ENCODE results near the gene TBC1D24. TPM values are rescaled to one million over a fixed set of nuclear protein-coding genes. Genes with fewer than 3 reads are reported as not detected.

Gene TBC1D24
- total RNA-seq, 2 experiments from 2014 or later, result 16.6 to 16.7 TPM

GRCh38 chr16:2519711-2520080, 44.8 kb downstream of the TBC1D24 start:
- Mint-ChIP-seq H3K27me3 (no peaks in the 10 kb centered on the region), H3K27ac (peak overlapping the region; percentile 83), H3K4me3 (peak overlapping the region; percentile 48), H3K4me1 (ENCODE audit: low read depth) (peaks cover 55% of the 10 kb centered on the region), H3K9me3 (no peaks in the 10 kb centered on the region), H3K36me3 (ENCODE audit: low read depth) (peaks cover 21% of the 10 kb centered on the region)
- TF ChIP-seq CTCF (IDR thresholded peaks at IDR 0.05), result no peak
- ATAC-seq, result no peak
- ChIA-PET CTCF (interaction anchor here (0.7 to 1.4 kb wide), 3 partner anchors 13 to 1792 kb away, joined by 3 to 4 read pairs (median 3); no protein-coding TSS in a partner anchor), POLR2A (interaction anchor here (0.8 to 6.2 kb wide), 7 partner anchors 9 to 366 kb away, joined by 3 to 67 read pairs (median 5); partner anchors contain the start of genes CEMP1, PDPK1 and TEDC2)
- no peak for DNase-seq
- intact Hi-C loops (cut with micrococcal nuclease), result no loop called here

GRCh38 chr16:2520097-2520783, 45.3 kb downstream of the TBC1D24 start, which contains the start of gene AMDHD2:
Gene AMDHD2 (plus strand): TSS chr16:2520371. CDS start chr16:2520459, 88 bp downstream.
- Mint-ChIP-seq H3K4me1 (ENCODE audit: low read depth) (peaks cover 49% of the 10 kb centered on the region), H3K27ac (peak within 1 kb of the TSS; percentile 92), H3K27me3 (no peaks in the 10 kb centered on the region), H3K9me3 (no peaks in the 10 kb centered on the region), H3K4me3 (peak within 1 kb of the TSS; percentile 83), H3K36me3 (ENCODE audit: low read depth) (peaks cover 20% of the 10 kb centered on the region)
- ATAC-seq (peak; percentile 71), DNase-seq (peak; percentile 94)
- intact Hi-C loops (cut with micrococcal nuclease), result no loop called here
- TF ChIP-seq CTCF (IDR thresholded peaks at IDR 0.05), result no peak
- ChIA-PET POLR2A (interaction anchor here (0.8 to 6.2 kb wide), 8 partner anchors 8 to 538 kb away, joined by 3 to 67 read pairs (median 4); partner anchors contain the start of genes CEMP1, PDPK1 and TEDC2), CTCF (interaction anchor here (0.7 to 1.4 kb wide), 4 partner anchors 13 to 1792 kb away, joined by 3 to 4 read pairs (median 4); partner anchors contain the start of gene CCNF)

GRCh38 chr16:2520784-2521531, 46.0 kb downstream of the TBC1D24 start:
- Mint-ChIP-seq H3K36me3 (ENCODE audit: low read depth) (peaks cover 18% of the 10 kb centered on the region), H3K27me3 (no peaks in the 10 kb centered on the region), H3K27ac (peak overlapping the region; percentile 92), H3K4me1 (ENCODE audit: low read depth) (peaks cover 42% of the 10 kb centered on the region), H3K4me3 (peak overlapping the region; percentile 83), H3K9me3 (no peaks in the 10 kb centered on the region)
- intact Hi-C loops (cut with micrococcal nuclease), result no loop called here
- ATAC-seq (peak; percentile 54), DNase-seq (peak; percentile 67)
- ChIA-PET CTCF (interaction anchor here (1.1 to 1.4 kb wide), 3 partner anchors 12 to 92 kb away, joined by 3 to 4 read pairs (median 4); partner anchors contain the start of gene CCNF), POLR2A (interaction anchor here (0.6 to 6.2 kb wide), 8 partner anchors 8 to 556 kb away, joined by 3 to 67 read pairs (median 4); partner anchors contain the start of genes CEMP1, PDPK1, RPS2 and TEDC2)
- TF ChIP-seq CTCF (IDR thresholded peaks at IDR 0.05), result no peak

- intact Hi-C loops (cut with micrococcal nuclease), result no loop called here
- ChIA-PET POLR2A (interaction anchor here (1.0 to 6.2 kb wide), 3 partner anchors 8 to 64 kb away, joined by 3 to 67 read pairs (median 3); partner anchors contain the start of genes ATP6V0C, CEMP1 and TEDC2), CTCF (no interaction called here)
- TF ChIP-seq CTCF (IDR thresholded peaks at IDR 0.05), result no peak
- ATAC-seq (no peak), DNase-seq (no peak)
- Mint-ChIP-seq H3K4me3 (no peak overlapping the region), H3K4me1 (ENCODE audit: low read depth) (peaks cover 17% of the 10 kb centered on the region), H3K36me3 (ENCODE audit: low read depth) (peaks cover 19% of the 10 kb centered on the region), H3K27me3 (no peaks in the 10 kb centered on the region), H3K27ac (no peak overlapping the region), H3K9me3 (no peaks in the 10 kb centered on the region)
Measured at GRCh38 chr16:2523801-2524231, 48.9 kb downstream of the TBC1D24 start.
